Stimulated activated naive CD8-positive, alpha-beta T cell treated with anti-CD3 and anti-CD28 coated beads, Interleukin-15, Interleukin-2, amounts not matched to agents 100 ng/mL and 50 ng/mL, for 24 hours (primary cell): ENCODE data around the gene TMEM95.

ENCODE experiments used
- H3K27ac Mint-ChIP-seq: one replicate; pipeline ENCODE4 v1.8.0; 2021; ENCODE audit warnings: mild to moderate bottlenecking, mixed read lengths
- H3K27me3 Mint-ChIP-seq: one replicate; pipeline ENCODE4 v1.8.0; 2021; ENCODE audit warnings: mixed read lengths
- H3K36me3 Mint-ChIP-seq: one replicate; pipeline ENCODE4 v1.8.0; 2021; ENCODE audit warnings: low read depth, mixed read lengths
- H3K4me1 Mint-ChIP-seq: one replicate; pipeline ENCODE4 v1.8.0; 2021; ENCODE audit warnings: low read depth, mixed read lengths
- H3K4me3 Mint-ChIP-seq: one replicate; pipeline ENCODE4 v1.8.0; 2021; ENCODE audit warnings: mild to moderate bottlenecking, mixed read lengths
- H3K9me3 Mint-ChIP-seq: one replicate; pipeline ENCODE4 v1.8.0; 2021; ENCODE audit warnings: mixed read lengths

The TMEM95 gene

GRCh38 chr17:7317161-7317803, 37.7 kb upstream of the TMEM95 start:
- H3K9me3 Mint-ChIP-seq: no peaks in the 10 kb centered on the region
- peaks cover 66% of the 10 kb centered on the region for H3K36me3 Mint-ChIP-seq
- no peak overlapping the region for H3K27ac Mint-ChIP-seq
- H3K4me3 Mint-ChIP-seq: peak overlapping the region; percentile 15
- H3K27me3 Mint-ChIP-seq: no peaks in the 10 kb centered on the region
- H3K4me1 Mint-ChIP-seq: peaks cover 30% of the 10 kb centered on the region

GRCh38 chr17:7318121-7318860, 36.7 kb upstream of the TMEM95 start:
- peaks cover 63% of the 10 kb centered on the region for H3K36me3 Mint-ChIP-seq
- no peaks in the 10 kb centered on the region for H3K9me3 Mint-ChIP-seq
- no peaks in the 10 kb centered on the region for H3K27me3 Mint-ChIP-seq
- H3K27ac Mint-ChIP-seq: no peak overlapping the region
- peaks cover 20% of the 10 kb centered on the region for H3K4me1 Mint-ChIP-seq
- no peak overlapping the region for H3K4me3 Mint-ChIP-seq

GRCh38 chr17:7321466-7321865, 33.5 kb upstream of the TMEM95 start:
- Mint-ChIP-seq H3K27me3 (no peaks in the 10 kb centered on the region), H3K4me3 (no peak overlapping the region), H3K27ac (no peak overlapping the region)

GRCh38 chr17:7322520-7323194, 32.3 kb upstream of the TMEM95 start:
- Mint-ChIP-seq H3K27ac (no peak overlapping the region), H3K4me3 (no peak overlapping the region), H3K27me3 (no peaks in the 10 kb centered on the region), H3K4me1 (peaks cover 3% of the 10 kb centered on the region), H3K36me3 (peaks cover 45% of the 10 kb centered on the region), H3K9me3 (no peaks in the 10 kb centered on the region)

More at GRCh38 chr17:7321466-7321865, 33.5 kb upstream of the TMEM95 start:
- Mint-ChIP-seq H3K4me1 (peaks cover under 1% of the 10 kb centered on the region), H3K36me3 (peaks cover 51% of the 10 kb centered on the region), H3K9me3 (no peaks in the 10 kb centered on the region)

- Mint-ChIP-seq H3K27me3 (no peaks in the 10 kb centered on the region), H3K9me3 (no peaks in the 10 kb centered on the region), H3K4me1 (peaks cover 16% of the 10 kb centered on the region), H3K4me3 (no peak overlapping the region), H3K36me3 (peaks cover 35% of the 10 kb centered on the region), H3K27ac (no peak overlapping the region)
These were observed 31.1 kb upstream of the TMEM95 start for GRCh38 chr17:7323731-7324437.

GRCh38 chr17:7324438-7324779, 30.5 kb upstream of the TMEM95 start:
- no peak overlapping the region for H3K27ac Mint-ChIP-seq
- H3K36me3 Mint-ChIP-seq: peaks cover 33% of the 10 kb centered on the region
- no peak overlapping the region for H3K4me3 Mint-ChIP-seq
- no peaks in the 10 kb centered on the region for H3K9me3 Mint-ChIP-seq
- H3K27me3 Mint-ChIP-seq: no peaks in the 10 kb centered on the region
- H3K4me1 Mint-ChIP-seq: peaks cover 16% of the 10 kb centered on the region

- peaks cover 33% of the 10 kb centered on the region for H3K36me3 Mint-ChIP-seq
- no peak overlapping the region for H3K27ac Mint-ChIP-seq
- no peaks in the 10 kb centered on the region for H3K9me3 Mint-ChIP-seq
- no peak overlapping the region for H3K4me3 Mint-ChIP-seq
- H3K4me1 Mint-ChIP-seq: peaks cover 21% of the 10 kb centered on the region
- no peaks in the 10 kb centered on the region for H3K27me3 Mint-ChIP-seq
These were observed 29.9 kb upstream of the TMEM95 start for GRCh38 chr17:7325031-7325528.

- no peak overlapping the region for H3K27ac Mint-ChIP-seq
- no peaks in the 10 kb centered on the region for H3K9me3 Mint-ChIP-seq
- no peaks in the 10 kb centered on the region for H3K27me3 Mint-ChIP-seq
- peaks cover 27% of the 10 kb centered on the region for H3K4me1 Mint-ChIP-seq
- H3K36me3 Mint-ChIP-seq: peaks cover 23% of the 10 kb centered on the region
- no peak overlapping the region for H3K4me3 Mint-ChIP-seq
These were observed 28.8 kb upstream of the TMEM95 start for GRCh38 chr17:7326186-7326585.

- H3K27me3 Mint-ChIP-seq: no peaks in the 10 kb centered on the region
- no peak overlapping the region for H3K4me3 Mint-ChIP-seq
- no peak overlapping the region for H3K27ac Mint-ChIP-seq
- H3K4me1 Mint-ChIP-seq: peaks cover 27% of the 10 kb centered on the region
- H3K9me3 Mint-ChIP-seq: no peaks in the 10 kb centered on the region
- H3K36me3 Mint-ChIP-seq: peaks cover 14% of the 10 kb centered on the region
These were observed 27.9 kb upstream of the TMEM95 start for GRCh38 chr17:7327056-7327455.

- Mint-ChIP-seq H3K4me3 (peak overlapping the region; percentile 92), H3K4me1 (peaks cover 31% of the 10 kb centered on the region), H3K27me3 (no peaks in the 10 kb centered on the region), H3K27ac (peak overlapping the region; percentile 96), H3K36me3 (peaks cover 11% of the 10 kb centered on the region), H3K9me3 (no peaks in the 10 kb centered on the region)
These were observed 27.5 kb upstream of the TMEM95 start for GRCh38 chr17:7327501-7327900.

GRCh38 chr17:7328009-7328408, 26.9 kb upstream of the TMEM95 start:
- Mint-ChIP-seq H3K36me3 (peaks cover 6% of the 10 kb centered on the region), H3K9me3 (no peaks in the 10 kb centered on the region), H3K27ac (peak overlapping the region; percentile 96), H3K4me1 (peaks cover 35% of the 10 kb centered on the region), H3K27me3 (no peaks in the 10 kb centered on the region), H3K4me3 (peak overlapping the region; percentile 92)

GRCh38 chr17:7328840-7329373, 26.0 kb upstream of the TMEM95 start, which contains the start of gene NEURL4:
Gene NEURL4, minus strand, starts transcription at chr17:7329335. Its CDS starts 23 bp downstream, at chr17:7329312.
- Mint-ChIP-seq H3K4me3 (peak within 1 kb of the TSS; percentile 92), H3K36me3 (no peaks in the 10 kb centered on the region), H3K4me1 (peaks cover 35% of the 10 kb centered on the region), H3K27me3 (no peaks in the 10 kb centered on the region), H3K27ac (peak within 1 kb of the TSS; percentile 99), H3K9me3 (no peaks in the 10 kb centered on the region)

- peak overlapping the region; percentile 92 for H3K4me3 Mint-ChIP-seq
- peak overlapping the region; percentile 99 for H3K27ac Mint-ChIP-seq
- no peaks in the 10 kb centered on the region for H3K36me3 Mint-ChIP-seq
- H3K9me3 Mint-ChIP-seq: no peaks in the 10 kb centered on the region
- no peaks in the 10 kb centered on the region for H3K27me3 Mint-ChIP-seq
- peaks cover 37% of the 10 kb centered on the region for H3K4me1 Mint-ChIP-seq
These were observed 25.5 kb upstream of the TMEM95 start for GRCh38 chr17:7329374-7329996.

GRCh38 chr17:7329997-7330637, 24.8 kb upstream of the TMEM95 start:
- Mint-ChIP-seq H3K27ac (peak overlapping the region; percentile 99), H3K27me3 (no peaks in the 10 kb centered on the region), H3K4me3 (peak overlapping the region; percentile 92), H3K9me3 (no peaks in the 10 kb centered on the region), H3K4me1 (peaks cover 43% of the 10 kb centered on the region), H3K36me3 (no peaks in the 10 kb centered on the region)
